HT1080 (cell line): ENCODE measurements around the gene GNAQ. TPM values are rescaled to one million over a fixed set of nuclear protein-coding genes. Genes with fewer than 3 reads are reported as not detected.
"Not testable (repeated sequence)": the region's sequence is repeated elsewhere in the genome, so short reads cannot be mapped to it uniquely, and the experiment has no call there.

Experiments
- DNase-seq: peaks from one replicate; pipeline ENCODE4 v3.0.0-alpha.2; 2015; ENCODE audit warnings: low read depth
- total RNA-seq: library from RNA; depleted of rRNA; stranded (reverse); fragments of >200 nt; shearing (Covaris generic); gene quantifications from 2 replicates; pipeline ENCODE4 v1.2.3, GENCODE V29; 2014

Gene GNAQ
- total RNA-seq, 1 experiment from 2014 or later, result 14.6 TPM

GRCh38 chr9:77743386-77743785 is 288.2 kb downstream of the GNAQ start:
- DNase-seq, result no peak

- no peak for DNase-seq
Observed at GRCh38 chr9:77738932-77739331, 292.7 kb downstream of the GNAQ start.

GRCh38 chr9:77735494-77735893 is 296.1 kb downstream of the GNAQ start:
- DNase-seq, result no peak

- DNase-seq, result no peak
Observed at GRCh38 chr9:77731930-77732329, 299.7 kb downstream of the GNAQ start.

- DNase-seq, result no peak
Observed at GRCh38 chr9:77731008-77731698, 300.5 kb downstream of the GNAQ start.

- no peak for DNase-seq
Observed at GRCh38 chr9:77729177-77729576, 302.4 kb downstream of the GNAQ start.

DNA sequence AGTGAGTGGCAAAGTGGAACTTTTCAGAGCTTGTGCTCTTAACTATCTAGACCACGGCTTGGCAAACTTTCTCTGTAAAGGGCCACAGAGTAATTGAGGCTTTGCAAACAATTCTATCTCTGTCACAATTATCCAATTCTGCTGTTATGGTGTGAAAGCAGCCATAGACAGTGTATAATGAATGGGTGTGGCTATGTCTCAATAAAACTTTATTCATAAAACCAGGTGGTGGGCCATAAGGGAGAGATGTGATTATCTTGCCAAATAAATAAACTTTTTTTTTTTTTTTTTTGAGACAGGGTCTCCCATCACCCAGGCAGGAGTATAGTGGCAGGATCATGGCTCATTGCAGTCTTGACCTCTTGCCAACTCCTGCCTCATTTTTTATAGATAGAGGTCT is 304.8 kb downstream of the GNAQ start:
- no peak for DNase-seq

- no peak for DNase-seq
Observed at GRCh38 chr9:77726289-77726688, 305.3 kb downstream of the GNAQ start.

DNA sequence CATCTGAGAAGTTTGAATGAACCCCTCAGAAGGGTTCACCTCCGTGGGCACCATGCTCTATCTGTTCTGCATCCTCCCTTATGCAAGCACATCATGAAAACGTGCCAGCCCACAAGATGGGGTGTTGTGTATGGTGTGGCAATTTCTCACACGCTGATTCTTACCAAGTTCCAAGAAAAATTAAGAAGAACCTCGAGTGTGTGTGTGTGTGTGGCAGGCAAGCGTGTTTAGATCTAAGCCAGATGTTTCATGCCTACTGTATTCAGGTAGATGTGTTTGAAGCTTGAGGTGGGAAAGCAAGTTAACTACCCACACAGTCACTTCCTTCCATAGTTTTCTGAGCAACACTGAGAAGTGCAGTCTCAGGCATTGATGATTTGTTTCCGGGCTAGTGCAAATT is 305.8 kb downstream of the GNAQ start:
- no peak for DNase-seq

DNA sequence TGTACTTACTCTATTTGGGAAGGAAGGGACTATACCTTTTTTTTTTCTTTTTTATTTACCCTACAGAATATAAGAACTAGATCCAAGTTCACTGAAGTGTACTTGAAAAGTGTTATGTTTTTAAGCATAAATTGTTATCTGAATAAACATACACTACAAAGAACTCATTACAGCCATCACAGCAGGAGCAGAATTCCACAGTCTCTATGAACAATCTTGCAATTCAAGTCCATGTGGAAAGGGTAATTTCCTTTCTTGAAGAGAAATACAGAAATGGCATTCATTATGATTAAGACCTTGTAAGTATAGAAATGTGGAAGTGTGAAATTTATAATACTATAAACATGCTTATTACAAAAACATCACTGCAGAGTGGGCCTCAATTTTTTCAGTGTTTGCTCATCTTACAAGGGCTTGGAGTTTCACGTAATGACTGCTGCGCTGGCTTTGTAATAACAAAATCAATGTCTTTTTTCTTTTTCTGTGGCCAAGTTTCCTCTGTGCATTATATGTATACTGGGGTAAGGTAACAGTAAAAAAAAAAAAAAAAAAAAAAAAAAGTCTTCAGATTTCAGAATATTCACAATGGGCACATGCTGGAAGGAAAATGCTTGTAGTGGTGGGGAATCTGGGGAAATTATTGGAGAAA is 306.4 kb downstream of the GNAQ start:
- DNase-seq, result no peak

GRCh38 chr9:77721156-77721555 is 310.5 kb downstream of the GNAQ start:
- DNase-seq, result not testable (repeated sequence)

DNA sequence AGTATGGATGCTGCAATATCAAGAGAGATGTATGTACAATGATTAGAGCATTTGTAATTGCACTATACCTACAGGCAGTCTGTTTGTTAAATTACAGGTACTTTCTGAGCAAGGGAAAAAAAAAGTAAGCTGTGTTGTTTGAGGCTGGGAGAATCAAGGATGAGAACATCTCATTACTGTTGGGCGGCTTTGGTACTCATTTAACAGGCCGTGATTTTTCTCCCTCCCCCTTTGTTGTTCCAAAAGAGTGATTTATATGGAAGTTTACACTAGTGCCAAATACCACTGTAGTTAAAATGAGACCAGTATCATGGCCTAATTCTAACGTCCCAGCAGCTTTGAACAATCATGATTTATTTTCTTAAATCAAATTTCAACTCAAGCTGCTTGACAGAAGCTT is 312.3 kb downstream of the GNAQ start:
- DNase-seq, result no peak

DNA sequence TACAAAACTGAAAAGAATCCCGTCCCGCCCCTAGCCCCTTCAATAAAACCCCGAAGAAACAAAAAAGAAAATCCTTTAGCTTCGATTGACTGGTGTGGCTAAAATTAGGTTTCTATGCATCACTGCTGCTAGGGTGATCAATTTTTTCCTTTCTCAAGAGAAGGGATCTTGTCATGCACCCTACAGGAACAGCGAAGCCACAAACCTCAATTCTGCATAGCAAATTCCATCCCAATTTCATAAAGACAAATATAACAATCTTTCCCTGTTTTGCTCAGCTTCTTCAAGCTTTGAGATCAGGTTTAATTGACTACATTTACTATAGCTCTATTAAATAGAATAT is 313.3 kb downstream of the GNAQ start:
- not testable (repeated sequence) for DNase-seq

GRCh38 chr9:77717608-77718297 is 313.9 kb downstream of the GNAQ start:
- DNase-seq, result peak; percentile 30

DNA sequence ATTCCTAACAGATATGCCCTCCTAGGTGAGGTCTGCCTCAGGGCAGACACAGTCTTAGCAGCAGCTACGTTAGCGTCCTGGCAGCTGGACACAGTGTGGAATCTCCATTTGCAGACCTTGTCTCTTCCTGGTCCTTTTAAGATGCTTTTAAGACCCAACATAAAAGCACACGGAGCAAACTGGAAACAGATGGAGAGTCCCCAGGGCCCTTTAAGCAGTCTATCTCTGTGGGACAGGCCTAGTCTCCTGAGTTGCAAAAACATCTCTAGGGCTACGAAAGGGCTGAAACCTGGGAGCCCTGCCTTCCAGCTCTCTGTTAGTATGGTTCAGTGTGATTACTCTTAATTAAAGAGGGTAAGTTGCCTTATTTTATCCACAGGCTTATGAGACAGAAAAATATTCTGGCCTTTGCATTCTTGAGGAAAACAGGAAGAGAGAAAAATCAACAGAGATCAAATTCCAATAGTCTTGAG is 317.5 kb downstream of the GNAQ start:
- no peak for DNase-seq

DNA sequence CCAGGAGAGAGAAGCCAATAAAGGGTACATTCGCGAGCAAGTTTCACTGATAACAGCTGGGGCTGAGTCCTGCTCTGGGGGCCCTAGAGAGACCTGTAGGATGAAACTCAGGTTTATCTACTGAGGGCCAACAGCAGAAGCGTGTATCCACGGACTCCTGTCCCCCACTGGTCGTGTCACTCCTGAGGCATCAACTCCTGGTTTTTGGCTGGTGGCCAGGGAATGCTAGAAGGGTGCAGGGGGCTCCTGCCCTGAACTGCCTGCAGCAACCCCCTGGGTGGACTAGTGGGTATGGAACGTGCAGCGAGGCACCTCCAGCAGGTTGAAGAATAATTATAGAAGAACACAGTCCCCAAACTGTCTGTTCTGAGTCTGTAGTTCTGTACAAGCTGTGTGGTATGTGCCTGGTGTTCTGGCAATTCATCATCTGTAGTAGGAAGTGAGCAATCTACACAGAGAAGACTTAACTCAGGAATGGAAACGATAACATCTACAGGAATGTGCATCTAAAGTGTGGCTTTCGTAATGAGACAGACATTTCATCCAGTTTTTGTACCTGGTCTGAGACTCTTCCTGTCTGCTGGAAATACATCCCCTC is 319.0 kb downstream of the GNAQ start:
- peak; percentile 79 for DNase-seq

- DNase-seq, result no peak
Observed at GRCh38 chr9:77710965-77711648, 320.5 kb downstream of the GNAQ start.

DNA sequence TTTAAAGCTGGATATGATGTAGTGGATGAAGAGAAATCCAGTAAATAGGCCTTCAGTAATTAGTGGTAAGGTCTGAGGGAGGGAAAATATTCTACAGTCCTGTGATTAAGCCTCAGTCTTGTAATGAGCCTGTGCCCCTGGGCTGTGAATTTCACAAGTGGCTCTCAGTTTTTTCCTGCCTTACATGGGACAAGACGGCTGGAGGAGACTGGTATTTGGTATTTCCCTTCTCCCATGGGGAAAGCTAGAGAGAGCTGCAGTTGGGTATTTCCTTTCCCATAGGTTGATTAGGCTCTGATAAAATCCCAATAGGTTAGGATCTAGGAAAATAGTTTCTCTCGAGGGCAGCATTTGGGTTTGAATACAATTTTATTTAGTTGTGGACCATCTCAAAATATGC is 321.3 kb downstream of the GNAQ start:
- no peak for DNase-seq

DNA sequence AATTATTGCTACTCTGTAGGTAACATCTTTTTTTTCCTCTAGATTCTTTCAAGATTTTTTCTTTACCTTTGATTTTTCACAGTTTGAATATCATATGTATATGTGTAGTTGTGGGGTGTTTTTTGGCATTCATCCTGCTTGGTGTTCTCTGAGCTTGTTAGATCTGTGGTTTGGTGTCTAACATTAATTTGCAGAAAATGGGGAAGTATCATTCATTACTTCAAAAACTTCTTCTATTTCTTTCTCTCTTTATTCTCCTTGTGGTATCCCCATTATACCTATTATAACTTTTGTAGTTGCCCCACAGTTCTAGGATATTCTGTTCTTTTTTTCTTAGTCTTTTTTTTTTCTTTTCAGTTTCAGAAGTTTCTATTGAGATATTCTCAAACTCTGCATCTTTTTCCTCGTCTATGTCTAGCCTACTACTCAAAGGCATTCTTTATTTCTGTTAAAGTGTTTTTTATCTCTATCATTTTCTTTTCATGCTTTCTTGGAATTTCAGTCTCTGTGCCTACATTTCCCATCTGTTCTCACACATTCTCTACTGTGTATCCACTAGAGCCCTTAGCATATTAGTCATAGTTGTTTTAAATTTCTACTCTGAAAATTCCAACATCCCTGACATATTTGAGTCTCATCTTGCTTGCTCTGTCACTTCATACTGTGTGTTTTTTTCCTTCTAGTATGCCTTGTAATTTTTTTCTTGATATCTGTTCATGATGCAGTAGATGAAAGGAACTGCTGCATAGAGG is 323.4 kb downstream of the GNAQ start:
- peak; percentile 50 for DNase-seq

DNA sequence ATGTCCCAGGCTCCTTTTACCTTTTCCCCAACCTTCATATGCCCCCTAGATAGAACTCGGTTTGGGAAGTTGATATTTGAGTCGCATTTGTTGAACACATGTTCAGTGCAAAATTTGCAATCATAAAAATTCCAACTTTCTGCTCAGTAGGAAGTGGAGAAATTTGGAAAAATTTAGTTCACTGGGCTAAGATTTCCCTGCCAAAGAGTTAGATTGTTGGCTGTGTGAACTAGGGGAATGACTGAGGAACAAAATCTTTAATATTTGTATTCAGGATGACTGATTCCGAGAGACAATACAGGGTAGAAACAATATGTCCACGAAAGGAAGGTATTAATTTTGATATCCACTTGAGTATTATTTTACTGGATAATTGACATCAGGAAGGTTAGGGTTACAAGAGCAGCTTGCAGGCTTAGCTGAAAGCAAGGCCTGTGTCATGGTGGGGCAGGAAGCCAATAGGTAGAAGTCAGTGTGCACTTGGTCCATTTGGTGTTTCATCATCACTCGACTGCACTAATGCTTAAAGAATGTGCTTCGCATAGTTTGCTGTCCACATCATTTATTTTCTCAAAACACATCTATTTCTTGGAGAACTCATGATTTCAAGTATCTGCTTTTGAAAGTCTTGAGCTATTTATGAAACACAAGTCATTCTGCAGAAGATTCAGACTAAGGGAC is 324.1 kb downstream of the GNAQ start:
- peak; percentile 92 for DNase-seq
